Measurements from ENCODE around the gene PGAP3. TPM values are rescaled to one million over a fixed set of nuclear protein-coding genes. Genes with fewer than 3 reads are reported as not detected.

PGAP3 gene
- total and polyA plus RNA-seq, 12 donors, result 9.2 to 18.2 (median 13.8) TPM

DNA sequence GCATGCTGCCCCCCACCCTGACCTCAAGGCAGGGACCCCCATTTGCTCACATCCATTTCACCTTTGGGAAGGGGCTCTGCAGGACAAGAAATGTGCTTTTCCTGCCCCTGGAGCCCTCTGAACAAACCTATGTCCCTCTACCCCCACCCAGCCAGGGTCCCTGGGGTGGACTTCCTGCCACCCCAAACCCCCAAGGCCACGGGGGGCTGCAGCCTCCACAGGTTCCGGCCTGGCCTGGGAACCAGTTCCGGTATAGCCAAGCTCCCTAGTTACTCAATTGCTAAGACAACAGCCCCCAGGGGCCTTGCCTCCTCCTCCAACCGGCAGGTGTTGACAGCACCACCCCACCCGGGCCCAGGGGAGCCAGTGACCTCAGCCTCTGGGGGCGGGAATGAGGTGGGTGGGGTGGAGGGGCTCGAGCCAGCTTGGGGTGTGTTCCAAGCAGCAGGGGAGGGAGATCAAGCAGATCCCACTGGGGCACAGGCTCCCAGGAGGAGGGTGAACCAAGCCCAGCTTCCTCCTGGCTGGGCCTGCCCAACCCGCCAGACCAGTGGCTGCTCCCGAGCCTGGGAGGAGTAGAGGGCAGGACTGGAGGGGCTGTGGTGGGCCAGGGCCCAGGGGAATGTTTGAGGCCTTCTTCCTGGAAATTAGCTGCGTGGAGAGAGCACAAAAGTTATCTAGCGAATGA is 13.0 kb downstream of the PGAP3 start:
- DNase-seq (peak in 1 of 2 donors; percentile 72), ATAC-seq (peak; percentile 6 to 41 (median 20))
- Histone ChIP-seq H3K9me3 (no peaks in the 10 kb centered on the region), H3K27ac (peak overlapping the region; percentile 61 to 95 (median 88)), H3K4me1 (peaks cover 47 to 88% (median 66%) of the 10 kb centered on the region in 9 donors), H3K36me3 (peaks cover 0 to 3% (median 0%) of the 10 kb centered on the region in 9 donors), H3K27me3 (peaks cover 0 to 16% (median 0%) of the 10 kb centered on the region in 7 donors), H3K4me3 (no peak overlapping the region)
- 16 to 29% methylated on average over 11 of the region's 11 CpGs for WGBS, 2 donors
- TF ChIP-seq CTCF (IDR thresholded peaks at IDR 0.05), result no peak
- intact Hi-C loops (cut with DNase I), result loop anchor here in 6 of 10 donors (5.0 to 10.0 kb wide), 5 partner anchors 38 to 57 kb away; partner anchors contain the start of genes MIEN1 (in 1 of the 6), PPP1R1B (in 1 of the 6) and STARD3 (in 1 of the 6)

GRCh38 chr17:39674179-39674578 is 13.7 kb downstream of the PGAP3 start:
- H3K27ac ChIP-seq, result peak overlapping the region in 8 of 10 donors; percentile 61 to 95 (median 88)

GRCh38 chr17:39673335-39674081 is 14.3 kb downstream of the PGAP3 start:
- TF ChIP-seq CTCF (IDR thresholded peaks at IDR 0.05), result no peak
- H3K36me3 ChIP-seq, result peaks cover 0 to 3% (median 0%) of the 10 kb centered on the region in 9 donors
- H3K27ac ChIP-seq, result peak overlapping the region in 6 of 10 donors; percentile 13 to 93 (median 84)
- ATAC-seq, result no peak
- intact Hi-C loops (cut with DNase I), result loop anchor here in 6 of 10 donors (5.0 to 10.0 kb wide), 5 partner anchors 36 to 59 kb away; partner anchors contain the start of genes MIEN1 (in 1 of the 6), PPP1R1B (in 1 of the 6) and STARD3 (in 1 of the 6)
- DNase-seq, result no peak
- no peak overlapping the region for H3K4me3 ChIP-seq
- 81 to 85% methylated on average over 13 of the region's 13 CpGs for WGBS, 2 donors
- peaks cover 0 to 29% (median 7%) of the 10 kb centered on the region in 7 donors for H3K27me3 ChIP-seq
- H3K9me3 ChIP-seq, result no peaks in the 10 kb centered on the region
- peaks cover 40 to 88% (median 56%) of the 10 kb centered on the region in 9 donors for H3K4me1 ChIP-seq

More at GRCh38 chr17:39674179-39674578, 13.7 kb downstream of the PGAP3 start:
- H3K4me3 ChIP-seq, result no peak overlapping the region
- DNase-seq (no peak), ATAC-seq (no peak)
- peaks cover 42 to 88% (median 59%) of the 10 kb centered on the region in 9 donors for H3K4me1 ChIP-seq
- intact Hi-C loops (cut with DNase I), result loop anchor here in 6 of 10 donors (5.0 to 10.0 kb wide), 5 partner anchors 37 to 58 kb away; partner anchors contain the start of genes MIEN1 (in 1 of the 6), PPP1R1B (in 1 of the 6) and STARD3 (in 1 of the 6)
- whole genome bisulfite sequencing, 2 donors, result 79 to 82% methylated on average over 5 of the region's 5 CpGs
- H3K36me3 ChIP-seq, result peaks cover 0 to 3% (median 0%) of the 10 kb centered on the region in 9 donors
- no peak for TF ChIP-seq CTCF (IDR thresholded peaks at IDR 0.05)
- H3K27me3 ChIP-seq, result peaks cover 0 to 23% (median 3%) of the 10 kb centered on the region in 7 donors
- no peaks in the 10 kb centered on the region for H3K9me3 ChIP-seq

All from heart right ventricle (tissue), 16 donors.